H9 (cell line): ENCODE measurements around the gene CCDC170. TPM values are rescaled to one million over a fixed set of nuclear protein-coding genes. Genes with fewer than 3 reads are reported as not detected.
A peak's percentile ranks its signal among the peaks of the same experiment; 100 is the strongest.

ENCODE experiments used
- DNase-seq: peaks from one replicate; pipeline ENCODE4 v3.0.0-alpha.2; 2017
- H2AFZ ChIP-seq: one replicate; pipeline ENCODE4 v1.6.1; 2013; ENCODE audit warnings: mild to moderate bottlenecking, low read length, control low read depth, moderate library complexity
- H2AK5ac ChIP-seq: 2 replicates; pipeline ENCODE4 v1.6.1; 2013; ENCODE audit warnings: low read length, control low read depth, mixed read lengths; ENCODE audit not compliant: insufficient read length
- H2BK120ac ChIP-seq: one replicate; pipeline ENCODE4 v1.6.1; 2013; ENCODE audit warnings: low read depth, mild to moderate bottlenecking, low read length, control low read depth, inconsistent platforms; ENCODE audit not compliant: poor library complexity, severe bottlenecking
- H2BK12ac ChIP-seq: 2 replicates; pipeline ENCODE4 v1.6.1; 2013; ENCODE audit warnings: low read length, control low read depth, mixed read lengths, low read depth; ENCODE audit not compliant: insufficient read length
- H2BK15ac ChIP-seq: 2 replicates; pipeline ENCODE4 v1.6.1; 2013; ENCODE audit warnings: low read depth, low read length, control low read depth
- H2BK20ac ChIP-seq: one replicate; pipeline ENCODE4 v1.6.1; 2013; ENCODE audit warnings: low read depth, mild to moderate bottlenecking, low read length, control low read depth, inconsistent platforms; ENCODE audit not compliant: poor library complexity, severe bottlenecking
- H2BK5ac ChIP-seq: 2 replicates; pipeline ENCODE4 v1.6.1; 2013; ENCODE audit warnings: low read length, control low read depth, mixed read lengths; ENCODE audit not compliant: insufficient read length
- H3K14ac ChIP-seq: 2 replicates; pipeline ENCODE4 v1.6.1; 2013; ENCODE audit warnings: low read length, control low read depth; ENCODE audit not compliant: insufficient read depth
- H3K18ac ChIP-seq: 2 replicates; pipeline ENCODE4 v1.6.1; 2013; ENCODE audit warnings: low read depth, mild to moderate bottlenecking, mixed read lengths, low read length, control low read depth; ENCODE audit not compliant: insufficient read length
- H3K23ac ChIP-seq: 2 replicates; pipeline ENCODE4 v1.6.1; 2013; ENCODE audit warnings: low read length, control low read depth, mixed read lengths, low read depth; ENCODE audit not compliant: insufficient read length
- H3K23me2 ChIP-seq: 2 replicates; pipeline ENCODE4 v1.6.1; 2013; ENCODE audit warnings: low read depth, mild to moderate bottlenecking, mixed read lengths, low read length, control low read depth; ENCODE audit not compliant: insufficient read length, poor library complexity, severe bottlenecking
- H3K27ac ChIP-seq: 2 replicates; pipeline ENCODE4 v1.5.1; 2013; ENCODE audit warnings: low read length, control low read depth, mixed read lengths, low read depth; ENCODE audit not compliant: insufficient read length
- H3K27me3 ChIP-seq: 2 replicates; pipeline ENCODE4 v1.6.1; 2013; ENCODE audit warnings: low read length, control low read depth, inconsistent platforms; ENCODE audit not compliant: insufficient read depth
- H3K4ac ChIP-seq: 2 replicates; pipeline ENCODE4 v1.6.1; 2013; ENCODE audit warnings: low read depth, mild to moderate bottlenecking, control low read depth, inconsistent platforms, low read length, moderate library complexity
- H3K4me1 ChIP-seq: 2 replicates; pipeline ENCODE4 v1.6.1; 2013; ENCODE audit warnings: low read length, control low read depth, inconsistent platforms; ENCODE audit not compliant: insufficient read depth
- H3K4me2 ChIP-seq: 2 replicates; pipeline ENCODE4 v1.6.1; 2013; ENCODE audit warnings: low read length, control low read depth, mixed read lengths; ENCODE audit not compliant: insufficient read length, insufficient read depth
- H3K56ac ChIP-seq: 2 replicates; pipeline ENCODE4 v1.6.1; 2013; ENCODE audit warnings: low read depth, mild to moderate bottlenecking, mixed read lengths, low read length, control low read depth; ENCODE audit not compliant: insufficient read length
- H3K79me1 ChIP-seq: 2 replicates; pipeline ENCODE4 v1.6.1; 2013; ENCODE audit warnings: low read depth, mild to moderate bottlenecking, moderate library complexity, low read length, control low read depth, inconsistent platforms; ENCODE audit not compliant: insufficient read depth, poor library complexity, severe bottlenecking
- H3K79me2 ChIP-seq: 2 replicates; pipeline ENCODE4 v1.6.1; 2013; ENCODE audit warnings: low read length, control low read depth, inconsistent platforms; ENCODE audit not compliant: insufficient read depth
- H3K9ac ChIP-seq: 2 replicates; pipeline ENCODE4 v1.6.1; 2013; ENCODE audit warnings: low read length, control low read depth, mixed read lengths; ENCODE audit not compliant: insufficient read length; ENCODE audit errors: extremely low read depth
- H3K9me3 ChIP-seq: one replicate; pipeline ENCODE4 v1.6.1; 2013; ENCODE audit warnings: low read depth, low read length, inconsistent platforms; ENCODE audit not compliant: control insufficient read depth
- H3T11ph ChIP-seq: one replicate; pipeline ENCODE4 v1.6.1; 2013; ENCODE audit warnings: mild to moderate bottlenecking, low read length, control low read depth, inconsistent platforms
- H4K20me1 ChIP-seq: one replicate; pipeline ENCODE4 v1.6.1; 2013; ENCODE audit not compliant: control insufficient read depth, insufficient read length, insufficient read depth
- H4K5ac ChIP-seq: 2 replicates; pipeline ENCODE4 v1.6.1; 2013; ENCODE audit warnings: low read depth, mild to moderate bottlenecking, mixed read lengths, low read length, control low read depth; ENCODE audit not compliant: insufficient read length
- H4K8ac ChIP-seq: replicated peaks from 2 replicates; pipeline ENCODE4 v1.6.1; 2013; ENCODE audit warnings: low read length, control low read depth, mixed read lengths, low read depth; ENCODE audit not compliant: insufficient read length
- H4K91ac ChIP-seq: 2 replicates; pipeline ENCODE4 v1.6.1; 2013; ENCODE audit warnings: low read depth, mild to moderate bottlenecking, moderate library complexity, mixed read lengths, low read length, control low read depth; ENCODE audit not compliant: insufficient read length
- H3K27ac Mint-ChIP-seq, 3 experiments: 2 replicates in 2 of 3; 3 replicates in 1 of 3; pipeline ENCODE4 v1.8.0; 2020 to 2021; ENCODE audit warnings: mixed read lengths in 3 of 3, mild to moderate bottlenecking in 1 of 3, moderate library complexity in 1 of 3
- H3K27me3 Mint-ChIP-seq: 2 replicates; pipeline ENCODE4 v1.8.0; 2021; ENCODE audit warnings: low read depth, mild to moderate bottlenecking, moderate library complexity, mixed read lengths
- H3K36me3 Mint-ChIP-seq, 3 experiments: 2 replicates in 2 of 3; 3 replicates in 1 of 3; pipeline ENCODE4 v1.8.0; 2020 to 2021; ENCODE audit warnings: low read depth in 3 of 3, mixed read lengths in 3 of 3; ENCODE audit not compliant: insufficient read depth in 1 of 3
- H3K4me1 Mint-ChIP-seq, 2 experiments: 2 replicates each; pipeline ENCODE4 v1.8.0; 2020; ENCODE audit warnings: mixed read lengths in 2 of 2
- H3K4me3 Mint-ChIP-seq, 2 experiments: 2 replicates in 1 of 2; 3 replicates in 1 of 2; pipeline ENCODE4 v1.8.0; 2020 to 2021; ENCODE audit warnings: mild to moderate bottlenecking in 2 of 2, mixed read lengths in 2 of 2, moderate library complexity in 1 of 2
- H3K9me3 Mint-ChIP-seq, 2 experiments: 2 replicates in 1 of 2; 3 replicates in 1 of 2; pipeline ENCODE4 v1.8.0; 2020; ENCODE audit warnings: mild to moderate bottlenecking in 2 of 2, mixed read lengths in 2 of 2, moderate library complexity in 1 of 2
- CTCF ChIP-seq: fragments of 200-600 bp; sonication (generic); conservative IDR thresholded peaks from 3 replicates; pipeline ENCODE4 v1.8.0; 2021; ENCODE audit warnings: antibody characterized with exemption, mild to moderate bottlenecking
- total RNA-seq: library from RNA; stranded (reverse); gene quantifications from 2 replicates; pipeline ENCODE4 v1.2.1, GENCODE V29; 2021

The CCDC170 gene
- total RNA-seq, 1 experiment from 2014 or later, result 0.07 TPM

- H3K27ac ChIP-seq, result no peak overlapping the region
- no peak overlapping the region for H2AK5ac ChIP-seq
- H2BK5ac ChIP-seq, result no peak overlapping the region
- H2BK15ac ChIP-seq, result no peak overlapping the region
- no peak overlapping the region for H4K8ac ChIP-seq
- H4K5ac ChIP-seq, result no peak overlapping the region
- H3K79me1 ChIP-seq, result no peaks in the 10 kb centered on the region
- no peak overlapping the region for H3K4ac ChIP-seq
- no peaks in the 10 kb centered on the region for H4K20me1 ChIP-seq
- H3K79me2 ChIP-seq, result no peaks in the 10 kb centered on the region
- H3K27ac Mint-ChIP-seq, result peak overlapping the region in 1 of 3 experiments; percentile 63; a peak in 2 of 7 replicates
- no peaks in the 10 kb centered on the region for H3K23me2 ChIP-seq
- H3K9ac ChIP-seq, result no peak overlapping the region
- TF ChIP-seq CTCF, result no peak
- peaks cover 16 to 18% of the 10 kb centered on the region in 2 experiments for H3K4me1 Mint-ChIP-seq
- H3K4me1 ChIP-seq, result peaks cover 3% of the 10 kb centered on the region; the same call in 1 of the 2 replicates
- H3K23ac ChIP-seq, result no peak overlapping the region
- no peak overlapping the region for H3K14ac ChIP-seq
- H2BK20ac ChIP-seq, result no peak overlapping the region
- H3K56ac ChIP-seq, result no peak overlapping the region
- no peaks in the 10 kb centered on the region for H3K9me3 Mint-ChIP-seq
- H3K27me3 Mint-ChIP-seq, result no peaks in the 10 kb centered on the region
- H3K18ac ChIP-seq, result no peak overlapping the region
- no peak for DNase-seq
- H2BK12ac ChIP-seq, result no peak overlapping the region
- no peaks in the 10 kb centered on the region for H3K27me3 ChIP-seq
- peak overlapping the region; percentile 45 for H4K91ac ChIP-seq
- no peak overlapping the region for H3K4me2 ChIP-seq
- H3K36me3 Mint-ChIP-seq, result no peaks in the 10 kb centered on the region
- H3T11ph ChIP-seq, result no peak overlapping the region
- H3K4me3 Mint-ChIP-seq, result no peak overlapping the region
- no peak overlapping the region for H2BK120ac ChIP-seq
- no peak overlapping the region for H2AFZ ChIP-seq
- no peaks in the 10 kb centered on the region for H3K9me3 ChIP-seq
These were observed 136.6 kb downstream of the CCDC170 start for GRCh38 chr6:151630387-151630786.
